HCT116 (cell line): ENCODE measurements around the gene TTR. TPM values are rescaled to one million over a fixed set of nuclear protein-coding genes. Genes with fewer than 3 reads are reported as not detected.

Source experiments
- ATAC-seq: fragments of 200-7000 bp; cut with Tn5 transposase; 2 replicates; pipeline ENCODE4 v1.9.1; 2020; ENCODE audit warnings: mild to moderate bottlenecking, moderate library complexity
- BruUV-seq: library from RNA; stranded (reverse); fragments of 400-500 nt; replicated peaks from 2 replicates; lab custom pipeline; 2021; lab: Mats Ljungman, UMichigan
- CTCF ChIA-PET: fragments of 300-600 bp; sonication (Branson Sonifier 250); formaldehyde crosslinking; loops from one replicate; lab custom pipeline; 2021; ENCODE audit warnings: antibody characterized with exemption; lab: Charles Lee
- POLR2A ChIA-PET: fragments of 300-600, 350-600 bp; sonication (Branson Sonifier 250); formaldehyde crosslinking; loops from one replicate; lab custom pipeline; 2021; ENCODE audit warnings: antibody characterized with exemption; lab: Charles Lee
- RAD21 ChIA-PET, 2 experiments: fragments of 300-600 bp; sonication (Branson Sonifier 250); formaldehyde crosslinking; loops; one replicate each; lab custom pipeline; 2023; ENCODE audit warnings: low total read pairs in 2 of 2; ENCODE audit not compliant: uncharacterized antibody in 2 of 2, unreplicated experiment in 2 of 2, low non-redundant PET in 1 of 2; lab: Charles Lee
- DNase-seq: peaks from one replicate; pipeline ENCODE4 v3.0.0-alpha.2; 2010; ENCODE audit warnings: low read depth, low spot score
- H2AFZ ChIP-seq: fragments of 200-600 bp; shearing (Covaris generic), sonication (generic); 2 replicates; pipeline ENCODE4 v1.6.1; 2017; ENCODE audit warnings: low read depth, mixed run types, mixed read lengths, antibody characterized with exemption, low read length; ENCODE audit not compliant: poor library complexity, severe bottlenecking
- H3K27ac ChIP-seq: 2 replicates; pipeline ENCODE4 v1.5.1; 2012; ENCODE audit warnings: low read depth, low read length
- H3K27me3 ChIP-seq: fragments of 200-600 bp; sonication (generic); 2 replicates; pipeline ENCODE4 v1.6.1; 2016; ENCODE audit warnings: mixed run types, low read length, mixed read lengths; ENCODE audit not compliant: insufficient read depth
- H3K36me3 ChIP-seq, 2 experiments: fragments of 200-500 bp in 1 of 2; fragments of 200-600 bp in 1 of 2; sonication (Bioruptor generic) in 1 of 2; sonication (generic) in 1 of 2; 2 replicates each; pipeline versions ENCODE4 v1.5.1 to v1.6.1; 2014 to 2016; ENCODE audit warnings: low read length in 2 of 2, inconsistent platforms in 1 of 2, mixed read lengths in 1 of 2, mixed run types in 1 of 2; ENCODE audit not compliant: insufficient read depth in 2 of 2, control insufficient read depth in 1 of 2
- H3K4me1 ChIP-seq, 2 experiments: fragments of 200-600 bp in 1 of 2; sonication (generic) in 1 of 2; 2 replicates each; pipeline versions ENCODE4 v1.5.1 to v1.6.1; 2012 to 2017; ENCODE audit warnings: low read length in 2 of 2, inconsistent platforms in 1 of 2, mild to moderate bottlenecking in 1 of 2, mixed read lengths in 1 of 2, mixed run types in 1 of 2, moderate library complexity in 1 of 2; ENCODE audit not compliant: insufficient read depth in 2 of 2, control insufficient read depth in 1 of 2
- H3K4me2 ChIP-seq: fragments of 200-600 bp; sonication (generic); 2 replicates; pipeline ENCODE4 v1.6.1; 2017; ENCODE audit warnings: mixed run types, low read length, mixed read lengths
- H3K4me3 ChIP-seq, 2 experiments: fragments of 200-600 bp in 1 of 2; sonication (generic) in 1 of 2; replicated peaks in 1 of 2; 2 replicates each; pipeline ENCODE4 v1.5.1; 2011 to 2016; ENCODE audit warnings: low read length in 2 of 2, control low read depth in 1 of 2, low read depth in 1 of 2, mild to moderate bottlenecking in 1 of 2, mixed read lengths in 1 of 2, mixed run types in 1 of 2
- H3K79me2 ChIP-seq: fragments of 200-600 bp; sonication (generic); 2 replicates; pipeline ENCODE4 v1.6.1; 2017; ENCODE audit warnings: mild to moderate bottlenecking, mixed run types, low read length, moderate library complexity, mixed read lengths; ENCODE audit not compliant: insufficient read depth
- H3K9ac ChIP-seq: fragments of 200-600 bp; sonication (generic); 2 replicates; pipeline ENCODE4 v1.6.1; 2016; ENCODE audit warnings: low read length, mixed read lengths
- H3K9me2 ChIP-seq: fragments of 200-600 bp; sonication (generic), shearing (Covaris generic); 2 replicates; pipeline ENCODE4 v1.6.1; 2017; ENCODE audit warnings: mixed run types, mild to moderate bottlenecking, moderate library complexity; ENCODE audit not compliant: insufficient read depth
- H3K9me3 ChIP-seq, 2 experiments: fragments of 200-500 bp in 1 of 2; fragments of 200-600 bp in 1 of 2; sonication (Bioruptor generic) in 1 of 2; sonication (generic) in 1 of 2; 2 replicates each; pipeline ENCODE4 v1.6.1; 2014 to 2017; ENCODE audit warnings: low read length in 2 of 2, mixed read lengths in 2 of 2, inconsistent platforms in 1 of 2, low read depth in 1 of 2, mild to moderate bottlenecking in 1 of 2, mixed run types in 1 of 2, moderate library complexity in 1 of 2; ENCODE audit not compliant: control insufficient read depth in 1 of 2, insufficient read depth in 1 of 2
- H4K20me1 ChIP-seq: fragments of 200-600 bp; sonication (generic), shearing (Covaris generic); 2 replicates; pipeline ENCODE4 v1.6.1; 2017; ENCODE audit warnings: mixed run types, mild to moderate bottlenecking, moderate library complexity; ENCODE audit not compliant: insufficient read depth
- CEBPB ChIP-seq: IDR thresholded peaks from 2 replicates; pipeline ENCODE4 v1.6.1; 2012; ENCODE audit warnings: low read depth
- CTCF ChIP-seq, 3 experiments: fragments of 200-600 bp in 1 of 3; sonication (generic) in 1 of 3; IDR thresholded peaks in 2 of 3; conservative IDR thresholded peaks in 1 of 3; 2 replicates each; pipeline ENCODE4 v1.5.1; 2012 to 2017; ENCODE audit warnings: low read depth in 2 of 3, low read length in 2 of 3, antibody characterized with exemption in 1 of 3, borderline replicate concordance in 1 of 3, control low read depth in 1 of 3, mild to moderate bottlenecking in 1 of 3, mixed read lengths in 1 of 3, mixed run types in 1 of 3, moderate library complexity in 1 of 3; ENCODE audit not compliant: insufficient read depth in 1 of 3
- ELF1 ChIP-seq: IDR thresholded peaks from 2 replicates; pipeline ENCODE4 v1.6.1; 2012; ENCODE audit warnings: low read depth, borderline replicate concordance
- EZH2phosphoT487 ChIP-seq: fragments of 200-600 bp; IDR thresholded peaks from 2 replicates; pipeline ENCODE4 v1.6.1; 2018; ENCODE audit warnings: antibody characterized with exemption, borderline replicate concordance
- FOSL1 ChIP-seq: IDR thresholded peaks from 2 replicates; pipeline ENCODE4 v1.6.1; 2012; ENCODE audit warnings: low read depth
- JUND ChIP-seq: IDR thresholded peaks from 2 replicates; pipeline ENCODE4 v1.6.1; 2012
- POLR2A ChIP-seq: IDR thresholded peaks from 2 replicates; pipeline ENCODE4 v1.7.0; 2011; ENCODE audit warnings: borderline replicate concordance; ENCODE audit not compliant: insufficient read depth, insufficient read length; ENCODE audit errors: extremely low read depth
- RAD21 ChIP-seq: IDR thresholded peaks from 2 replicates; pipeline ENCODE4 v1.6.1; 2012; ENCODE audit warnings: low read depth, mild to moderate bottlenecking
- SIN3A ChIP-seq: IDR thresholded peaks from 2 replicates; pipeline ENCODE4 v1.6.1; 2012; ENCODE audit warnings: low read depth
- SP1 ChIP-seq: IDR thresholded peaks from 2 replicates; pipeline ENCODE4 v1.6.1; 2012; ENCODE audit warnings: low read depth
- TCF7L2 ChIP-seq: IDR thresholded peaks from 2 replicates; pipeline ENCODE4 v1.7.0; 2011; ENCODE audit warnings: borderline replicate concordance, inconsistent platforms; ENCODE audit not compliant: insufficient read depth, insufficient read length; ENCODE audit errors: extremely low read depth
- YY1 ChIP-seq: IDR thresholded peaks from 2 replicates; pipeline ENCODE4 v1.6.1; 2011; ENCODE audit warnings: low read length, low read depth, moderate library complexity, mild to moderate bottlenecking; ENCODE audit not compliant: insufficient replicate concordance; ENCODE audit errors: extremely low read depth
- ZNF274 ChIP-seq: fragments of 200-500 bp; sonication (Bioruptor generic); IDR thresholded peaks from 2 replicates; pipeline ENCODE4 v1.6.1; 2014; ENCODE audit warnings: mild to moderate bottlenecking, low read depth, low read length, inconsistent platforms
- intact Hi-C: fragments of 100-400 bp; cut with micrococcal nuclease; formaldehyde crosslinking; loops from 2 replicates; pipeline ENCODE4 v1.10.0; 2022
- total RNA-seq: library from RNA; stranded (reverse); gene quantifications from one replicate; pipeline ENCODE4 v1.2.1, GENCODE V29; 2021; ENCODE audit not compliant: unreplicated experiment
- TF ChIP-seq, protein P1 (sequence below): IDR thresholded peaks from 2 replicates; pipeline ENCODE4 v1.6.1; 2012

TTR gene
- total RNA-seq, 1 experiment from 2014 or later, result 1.2 TPM

- TF ChIP-seq YY1 (no peak), FOSL1 (no peak), JUND (no peak), ZNF274 (no peak), TCF7L2 (no peak), EZH2phosphoT487 (no peak), CTCF (IDR thresholded peaks at IDR 0.05 in 2 of 3, conservative IDR thresholded peaks at IDR 0.05 in 1 of 3; ENCODE audit: borderline replicate concordance in 1 of 3, insufficient read depth in 1 of 3, low read depth in 2 of 3, low read length in 2 of 3) (no peak), SIN3A (no peak), ELF1 (no peak), POLR2A (no peak)
Observed at GRCh38 chr18:31619291-31619690, 27.6 kb downstream of the TTR start (continued).

- CTCF ChIA-PET, result no interaction called here
- no peak overlapping the region for H3K27ac ChIP-seq
- H4K20me1 ChIP-seq, result no peaks in the 10 kb centered on the region
- no peaks in the 10 kb centered on the region for H3K27me3 ChIP-seq
- no peak overlapping the region for H3K9ac ChIP-seq
- no peak overlapping the region for H3K4me3 ChIP-seq
- RAD21 ChIA-PET, result no interaction called here
- H3K9me2 ChIP-seq, result no peaks in the 10 kb centered on the region
- ATAC-seq (no peak), DNase-seq (no peak)
- no peak overlapping the region for H3K4me2 ChIP-seq
- no peaks in the 10 kb centered on the region for H3K36me3 ChIP-seq
- no peaks in the 10 kb centered on the region for H3K79me2 ChIP-seq
- TF ChIP-seq RAD21, result no peak
- no peak for TF ChIP-seq JUND
- no peak for TF ChIP-seq CEBPB
- no peak for TF ChIP-seq SP1
- TF ChIP-seq, protein P1, sequence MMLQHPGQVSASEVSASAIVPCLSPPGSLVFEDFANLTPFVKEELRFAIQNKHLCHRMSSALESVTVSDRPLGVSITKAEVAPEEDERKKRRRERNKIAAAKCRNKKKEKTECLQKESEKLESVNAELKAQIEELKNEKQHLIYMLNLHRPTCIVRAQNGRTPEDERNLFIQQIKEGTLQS, result no peak
- TF ChIP-seq YY1, result no peak
- no peak overlapping the region for H2AFZ ChIP-seq
- POLR2A ChIA-PET, result no interaction called here
- H3K4me1 ChIP-seq, result no peaks in the 10 kb centered on the region
- BruUV-seq, result no TSS peak
- intact Hi-C loops, result no loop called here
- no peaks in the 10 kb centered on the region for H3K9me3 ChIP-seq
Observed at GRCh38 chr18:31624892-31625640, 33.4 kb downstream of the TTR start.
